Measurements from ENCODE around the gene ELK3. TPM values are rescaled to one million over a fixed set of nuclear protein-coding genes. Genes with fewer than 3 reads are reported as not detected.

ELK3 gene
- total and polyA plus RNA-seq, 2 of the 8 experiments (the other 6 are each of a cell fraction or from before 2014, with no cell fraction given): 3.5 to 14.3 TPM

GRCh38 chr12:96237465-96238077 lies 43.4 kb downstream of the ELK3 start:
- no peak overlapping the region for H3K27ac ChIP-seq (ENCODE audit: low read depth, low read length)
- FAIRE-seq: no peak
- H3K23me2 ChIP-seq (ENCODE audit: low read depth, low read length): no peaks in the 10 kb centered on the region
- no peak overlapping the region for H2BK12ac ChIP-seq (ENCODE audit: low read depth, low read length)
- H2BK120ac ChIP-seq (replicated peaks; ENCODE audit: low read depth, low read length): no peak overlapping the region
- 90% methylated on average over 9 of the region's 9 CpGs; no CpG with 5 or more reads in 1 of the 2 experiments for WGBS, 2 experiments (ENCODE audit: extremely low coverage in 1 of 2, insufficient coverage in 1 of 2, insufficient read length in 1 of 2, insufficient replicate concordance in 2 of 2, low coverage in 1 of 2, low lambda C conversion rate in 2 of 2, missing lambda C conversion rate in 1 of 2)
- no peak overlapping the region for H3K4me2 ChIP-seq (ENCODE audit: insufficient read depth in 1 of 2, low read depth in 2 of 2, low read length in 2 of 2)
- no peak overlapping the region for H3K4me3 ChIP-seq (ENCODE audit: extremely low read depth in 1 of 4, insufficient read depth in 2 of 4, low read depth in 3 of 4, low read length in 4 of 4)
- H2AFZ ChIP-seq (ENCODE audit: low read length): no peak overlapping the region
- no peak overlapping the region for H3K23ac ChIP-seq (ENCODE audit: insufficient read length)
- ChIA-PET CTCF (ENCODE audit: partially characterized antibody) (interaction anchor here (2.2 kb wide), 1 partner anchor 14 kb away, joined by 6 read pairs; no protein-coding TSS in a partner anchor), POLR2A (ENCODE audit: partially characterized antibody) (interaction anchor here (1.0 kb wide), 1 partner anchor 12 kb away, joined by 3 read pairs; no protein-coding TSS in a partner anchor)
- H3K18ac ChIP-seq (ENCODE audit: extremely low read depth, low read length): no peak overlapping the region
- H3K4me1 ChIP-seq (replicated peaks in 1 of 4; ENCODE audit: control insufficient read depth in 3 of 4, insufficient read depth in 4 of 4, low read length in 3 of 4): peaks cover 0 to 5% (median 0%) of the 10 kb centered on the region in 4 experiments; a peak in 2 of 7 replicates
- no peak overlapping the region for H2BK20ac ChIP-seq (ENCODE audit: low read length)
- no peak overlapping the region for H2BK5ac ChIP-seq (ENCODE audit: low read depth, low read length)
- no peak overlapping the region for H3K56ac ChIP-seq (replicated peaks; ENCODE audit: insufficient read length, low read depth, low read length)
- no peak overlapping the region for H4K91ac ChIP-seq (replicated peaks; ENCODE audit: insufficient read length, low read length)
- H4K8ac ChIP-seq (ENCODE audit: extremely low read depth, insufficient read depth, low read length): no peak overlapping the region
- DNase-seq (ENCODE audit: low read depth in 1 of 2, low spot score in 2 of 2): no peak
- no peak overlapping the region for H2BK15ac ChIP-seq (ENCODE audit: low read length)
- no peak overlapping the region for H3K4ac ChIP-seq (replicated peaks; ENCODE audit: insufficient read length, low read depth, low read length)
- no peaks in the 10 kb centered on the region for H3K9me3 ChIP-seq (ENCODE audit: insufficient read depth in 2 of 2, low read depth in 1 of 2, low read length in 1 of 2)
- no peaks in the 10 kb centered on the region for H4K20me1 ChIP-seq (replicated peaks in 1 of 2; ENCODE audit: control insufficient read depth in 1 of 2, insufficient read depth in 2 of 2, low read length in 2 of 2)
- no peaks in the 10 kb centered on the region for H3K79me1 ChIP-seq (ENCODE audit: low read depth, low read length)
- H3K9ac ChIP-seq (replicated peaks in 1 of 4; ENCODE audit: extremely low read depth in 1 of 4, low read depth in 3 of 4, low read length in 3 of 4): no peak overlapping the region
- H3K14ac ChIP-seq (ENCODE audit: insufficient read length): no peak overlapping the region
- no peak overlapping the region for H2AK5ac ChIP-seq (ENCODE audit: low read depth, low read length)
- TF ChIP-seq SP2 (IDR thresholded peaks at IDR 0.05; ENCODE audit: low read length) (no peak), JUND (IDR thresholded peaks at IDR 0.05; ENCODE audit: low read length) (no peak), BCL11A (IDR thresholded peaks at IDR 0.05; ENCODE audit: low read depth in 2 of 2, low read length in 2 of 2) (no peak)
- H4K5ac ChIP-seq (ENCODE audit: insufficient read length, low read depth, low read length): no peak overlapping the region
- no peaks in the 10 kb centered on the region for H3K36me3 ChIP-seq (ENCODE audit: control insufficient read depth in 2 of 4, insufficient read depth in 4 of 4, low read length in 3 of 4)
- no peaks in the 10 kb centered on the region for H3K79me2 ChIP-seq (ENCODE audit: control insufficient read depth in 1 of 2, insufficient read depth in 2 of 2, low read length in 2 of 2)
- H3K27me3 ChIP-seq (replicated peaks in 1 of 4; ENCODE audit: control insufficient read depth in 3 of 4, extremely low read depth in 1 of 4, insufficient read depth in 3 of 4, low read length in 3 of 4): no peaks in the 10 kb centered on the region
